ENCODE results near the gene CHD9.

Gene CHD9

GRCh38 chr16:53052519-53053501, 2.0 kb upstream of the CHD9 start, which contains the start of gene CHD9NB:
CHD9NB (minus strand) TSS chr16:53052897; CDS start chr16:53044158, 8,739 bp downstream.
- no peak within 1 kb of the TSS for H3K27ac ChIP-seq
- no peak for TF ChIP-seq CTCF (IDR thresholded peaks at IDR 0.05; ENCODE audit: low read depth, low read length)
- H3K9me3 ChIP-seq (ENCODE audit: severe bottlenecking), result no peaks in the 10 kb centered on the region
- no peaks in the 10 kb centered on the region for H3K27me3 ChIP-seq (ENCODE audit: insufficient read depth, low read depth, severe bottlenecking)
- no peak within 1 kb of the TSS for H3K4me3 ChIP-seq (ENCODE audit: low read depth, low read length)
- no peaks in the 10 kb centered on the region for H3K36me3 ChIP-seq
- DNase-seq, result no peak

GRCh38 chr16:53053967-53054669, 673 bp upstream of the CHD9 start:
- Histone ChIP-seq H3K27me3 (ENCODE audit: insufficient read depth, low read depth, severe bottlenecking) (no peaks in the 10 kb centered on the region), H3K27ac (peak overlapping the region; percentile 48), H3K4me3 (ENCODE audit: low read depth, low read length) (peak overlapping the region; percentile 60), H3K36me3 (no peaks in the 10 kb centered on the region), H3K9me3 (ENCODE audit: severe bottlenecking) (no peaks in the 10 kb centered on the region)
- DNase-seq, result no peak
- no peak for TF ChIP-seq CTCF (IDR thresholded peaks at IDR 0.05; ENCODE audit: low read depth, low read length)

- no peak overlapping the region for H3K27ac ChIP-seq
- TF ChIP-seq CTCF (IDR thresholded peaks at IDR 0.05; ENCODE audit: low read depth, low read length), result no peak
- H3K27me3 ChIP-seq (ENCODE audit: insufficient read depth, low read depth, severe bottlenecking), result no peaks in the 10 kb centered on the region
- no peaks in the 10 kb centered on the region for H3K9me3 ChIP-seq (ENCODE audit: severe bottlenecking)
- no peak for DNase-seq
- H3K36me3 ChIP-seq, result no peaks in the 10 kb centered on the region
- H3K4me3 ChIP-seq (ENCODE audit: low read depth, low read length), result peak overlapping the region; percentile 60
Measured at GRCh38 chr16:53055541-53056391, 975 bp downstream of the CHD9 start.

- TF ChIP-seq CTCF (IDR thresholded peaks at IDR 0.05; ENCODE audit: low read depth, low read length), result no peak
- Histone ChIP-seq H3K36me3 (no peaks in the 10 kb centered on the region), H3K9me3 (ENCODE audit: severe bottlenecking) (no peaks in the 10 kb centered on the region), H3K4me3 (ENCODE audit: low read depth, low read length) (no peak overlapping the region), H3K27ac (no peak overlapping the region), H3K27me3 (ENCODE audit: insufficient read depth, low read depth, severe bottlenecking) (no peaks in the 10 kb centered on the region)
- DNase-seq, result no peak
Measured at GRCh38 chr16:53056392-53056881, 1.6 kb downstream of the CHD9 start.

- no peaks in the 10 kb centered on the region for H3K27me3 ChIP-seq (ENCODE audit: insufficient read depth, low read depth, severe bottlenecking)
- no peaks in the 10 kb centered on the region for H3K9me3 ChIP-seq (ENCODE audit: severe bottlenecking)
- no peaks in the 10 kb centered on the region for H3K36me3 ChIP-seq
- H3K27ac ChIP-seq, result no peak overlapping the region
- no peak for TF ChIP-seq CTCF (IDR thresholded peaks at IDR 0.05; ENCODE audit: low read depth, low read length)
- H3K4me3 ChIP-seq (ENCODE audit: low read depth, low read length), result no peak overlapping the region
- no peak for DNase-seq
Measured at GRCh38 chr16:53057658-53058057, 2.9 kb downstream of the CHD9 start.

Data from WERI-Rb-1 (cell line).